Heart right ventricle (tissue), 16 donors: Measurements from ENCODE around the gene RNF213. TPM values are rescaled to one million over a fixed set of nuclear protein-coding genes. Genes with fewer than 3 reads are reported as not detected.

Experiments used
- ATAC-seq, 8 donors: fragments of 200-7000 bp; cut with Tn5 transposase; one replicate each; pipeline ENCODE4 v1.9.1; 2020; ENCODE audit warnings: mild to moderate bottlenecking in 8 of 8, moderate library complexity in 8 of 8, moderate number of reproducible peaks in 1 of 8
- DNase-seq, 2 donors: peaks; one replicate each; pipeline ENCODE4 v3.0.0-alpha.2; 2020
- H3K27ac ChIP-seq, 10 donors: fragments of 200-600 bp; sonication (generic) in 2 of 10; one replicate each; pipeline versions ENCODE4 v1.5.0 to v1.8.0; 2020 to 2022; ENCODE audit warnings: mild to moderate bottlenecking in 3 of 10
- H3K27me3 ChIP-seq, 7 donors: fragments of 200-600 bp; one replicate each; pipeline ENCODE4 v1.8.0; 2021 to 2022; ENCODE audit warnings: mild to moderate bottlenecking in 2 of 7
- H3K36me3 ChIP-seq, 9 donors: fragments of 200-600 bp; sonication (generic) in 1 of 9; one replicate each; pipeline versions ENCODE4 v1.5.0 to v1.8.0; 2020 to 2022; ENCODE audit warnings: mild to moderate bottlenecking in 2 of 9
- H3K4me1 ChIP-seq, 9 donors: fragments of 200-600 bp; sonication (generic) in 1 of 9; one replicate each; pipeline versions ENCODE4 v1.5.0 to v1.8.0; 2020 to 2022; ENCODE audit warnings: mild to moderate bottlenecking in 4 of 9
- H3K4me3 ChIP-seq, 10 donors: fragments of 200-600 bp; sonication (generic) in 2 of 10; one replicate each; pipeline versions ENCODE4 v1.5.0 to v1.8.0; 2020 to 2022; ENCODE audit warnings: mild to moderate bottlenecking in 7 of 10, moderate library complexity in 2 of 10
- H3K9me3 ChIP-seq, 11 donors: fragments of 200-600 bp in 10 of 11; sonication (generic) in 2 of 11; one replicate each; pipeline versions ENCODE4 v1.5.0 to v1.8.0; 2013 to 2022; ENCODE audit warnings: mild to moderate bottlenecking in 2 of 11, control low read depth in 1 of 11, moderate library complexity in 1 of 11
- WGBS, 2 donors: extraction: QIAGEN DNeasy Blood & Tissue Kit; methylation state at CpG; one replicate each; pipeline ENCODE4 v1.1.7; 2013; ENCODE audit warnings: inconsistent platforms in 1 of 2; 5-methylcytosine and 5-hydroxymethylcytosine counted together
- intact Hi-C, 10 donors: fragments of 100-400 bp; cut with DNase I; formaldehyde crosslinking; loops; one replicate each; pipeline versions ENCODE4 v1.11.1 to v1.14.2; 2022
- polyA plus RNA-seq, 2 donors: library from polyadenylated mRNA; stranded (reverse); fragments of 200-250 nt; gene quantifications; one replicate each; pipeline ENCODE4 v1.2.3, GENCODE V29; 2013
- total RNA-seq, 10 donors: library from RNA; stranded (reverse); fragmentation: NEBNext Ultra II Directional in 3 of 10; extraction: Animal tissue kit (Norgen Biotek cat#: 25700) in 3 of 10; gene quantifications; one replicate each; pipeline versions ENCODE4 v1.2.1 to v1.2.4, GENCODE V29; 2021 to 2023
- TF ChIP-seq, protein P1 (sequence below), 9 donors: fragments of 200-600 bp; sonication (generic) in 2 of 9; IDR thresholded peaks; one replicate each; pipeline versions ENCODE4 v1.5.0 to v1.8.0; 2021 to 2022; ENCODE audit warnings: antibody characterized with exemption in 9 of 9, mild to moderate bottlenecking in 5 of 9, moderate library complexity in 1 of 9
- donor health status: Arrhythmogenic right ventricular cardiomyopathy.
- donor health status: ischemic (EF 13 %, LVEDD 7.1; RV severe dilation, severe dysfunction).
- donor health status: healthy with polysubstance abuse.
- donor health status: DM: no; HTN: yes; CAD: no.
- donor health status: DM: no; HTN: no; CAD: no.
- donor health status: ischemic (EF 25% LVEDD 6.9; RV normal size, moderate dysfunction).
- donor health status: ischemic (EF 25% LVEDD 5.7; RV mildly dilated, moderate dysfunction).
- donor health status: healthy.
- donor health status: DM: yes; HTN: yes; CAD: no.
- donor health status: Ischemic cardiomyopathy.
- donor health status: ischemic (EF 35%, LVEDD 5.7; RV mildly dilated, moderate dysfunction).
- donor health status: nonischemic (EF 11% LVEDD 7.7; RV severe dilation, severe dysfunction).
- donor health status: DM: yes; HTN: yes; CAD: no.
- donor health status: PGD.
- donor health status: ischemic (EF 29% LVEDD 5.4; RV normal size, mild dysfunction).
- donor health status: nonischemic (EF 23%, LVEDD 6.1; RV moderate dilation, normal function).

RNF213 gene
- total and polyA plus RNA-seq, 12 donors = 13.1 to 97.0 (median 31.7) TPM

DNA sequence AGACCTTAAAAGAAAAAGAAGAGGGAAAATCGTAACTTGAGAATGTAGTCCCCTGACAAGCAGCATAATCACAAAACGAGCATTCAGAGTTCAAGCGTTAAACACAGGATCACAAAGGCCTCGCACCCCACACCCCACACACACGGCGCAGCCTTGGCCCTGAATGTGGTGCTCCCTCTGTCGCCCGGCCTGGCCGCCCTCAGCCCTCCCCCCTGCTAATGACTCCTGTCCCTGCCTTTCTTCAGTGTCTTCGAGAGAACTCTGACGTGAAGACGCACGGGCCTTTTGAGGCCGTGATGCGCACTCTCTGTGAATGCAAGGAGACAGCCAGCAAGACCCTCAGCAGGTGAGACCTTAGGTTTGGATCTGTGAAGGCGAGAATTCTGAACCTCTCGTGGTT is 106.9 kb downstream of the RNF213 start:
- intact Hi-C loops = no loop called here
- 90 to 93% methylated on average over 17 of the region's 17 CpGs for WGBS, 2 donors
- ATAC-seq (no peak), DNase-seq (no peak)
- H3K4me3 ChIP-seq = no peak overlapping the region
- no peaks in the 10 kb centered on the region for H3K9me3 ChIP-seq
- no peak overlapping the region for H3K27ac ChIP-seq
- H3K4me1 ChIP-seq = peaks cover 0 to 17% (median 5%) of the 10 kb centered on the region in 9 donors
- peaks cover 5 to 100% (median 74%) of the 10 kb centered on the region in 9 donors for H3K36me3 ChIP-seq
- H3K27me3 ChIP-seq = no peaks in the 10 kb centered on the region
- TF ChIP-seq, protein P1, sequence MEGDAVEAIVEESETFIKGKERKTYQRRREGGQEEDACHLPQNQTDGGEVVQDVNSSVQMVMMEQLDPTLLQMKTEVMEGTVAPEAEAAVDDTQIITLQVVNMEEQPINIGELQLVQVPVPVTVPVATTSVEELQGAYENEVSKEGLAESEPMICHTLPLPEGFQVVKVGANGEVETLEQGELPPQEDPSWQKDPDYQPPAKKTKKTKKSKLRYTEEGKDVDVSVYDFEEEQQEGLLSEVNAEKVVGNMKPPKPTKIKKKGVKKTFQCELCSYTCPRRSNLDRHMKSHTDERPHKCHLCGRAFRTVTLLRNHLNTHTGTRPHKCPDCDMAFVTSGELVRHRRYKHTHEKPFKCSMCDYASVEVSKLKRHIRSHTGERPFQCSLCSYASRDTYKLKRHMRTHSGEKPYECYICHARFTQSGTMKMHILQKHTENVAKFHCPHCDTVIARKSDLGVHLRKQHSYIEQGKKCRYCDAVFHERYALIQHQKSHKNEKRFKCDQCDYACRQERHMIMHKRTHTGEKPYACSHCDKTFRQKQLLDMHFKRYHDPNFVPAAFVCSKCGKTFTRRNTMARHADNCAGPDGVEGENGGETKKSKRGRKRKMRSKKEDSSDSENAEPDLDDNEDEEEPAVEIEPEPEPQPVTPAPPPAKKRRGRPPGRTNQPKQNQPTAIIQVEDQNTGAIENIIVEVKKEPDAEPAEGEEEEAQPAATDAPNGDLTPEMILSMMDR (IDR thresholded peaks at IDR 0.05) = no peak

DNA sequence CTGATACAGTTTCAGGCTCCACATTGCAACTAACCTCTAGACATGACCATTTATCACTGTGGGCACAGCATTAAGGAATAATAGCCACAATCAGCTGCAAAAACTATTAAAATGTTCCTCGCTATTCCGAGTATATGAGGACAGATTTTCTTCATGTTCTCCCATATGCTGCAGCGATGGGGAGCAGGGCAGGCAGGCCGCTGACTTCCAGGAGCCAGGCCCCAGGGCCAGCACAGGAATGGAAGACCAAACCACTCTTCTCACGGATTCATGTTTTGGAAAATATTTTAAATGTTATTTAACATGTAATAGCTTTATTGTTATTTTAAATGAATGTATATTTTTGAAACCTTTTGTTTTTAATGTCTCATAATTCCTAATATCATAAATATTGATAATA is 110.5 kb downstream of the RNF213 start:
- Histone ChIP-seq H3K36me3 (peaks cover 7 to 100% (median 75%) of the 10 kb centered on the region in 9 donors), H3K27me3 (no peaks in the 10 kb centered on the region), H3K4me3 (no peak overlapping the region), H3K4me1 (no peaks in the 10 kb centered on the region), H3K27ac (no peak overlapping the region), H3K9me3 (no peaks in the 10 kb centered on the region)
- intact Hi-C loops = no loop called here
- no peak for ATAC-seq
- WGBS, 2 donors = 94 to 95% methylated on average over 5 of the region's 5 CpGs
- DNase-seq = no peak
- TF ChIP-seq, protein P1 (IDR thresholded peaks at IDR 0.05) = no peak

DNA sequence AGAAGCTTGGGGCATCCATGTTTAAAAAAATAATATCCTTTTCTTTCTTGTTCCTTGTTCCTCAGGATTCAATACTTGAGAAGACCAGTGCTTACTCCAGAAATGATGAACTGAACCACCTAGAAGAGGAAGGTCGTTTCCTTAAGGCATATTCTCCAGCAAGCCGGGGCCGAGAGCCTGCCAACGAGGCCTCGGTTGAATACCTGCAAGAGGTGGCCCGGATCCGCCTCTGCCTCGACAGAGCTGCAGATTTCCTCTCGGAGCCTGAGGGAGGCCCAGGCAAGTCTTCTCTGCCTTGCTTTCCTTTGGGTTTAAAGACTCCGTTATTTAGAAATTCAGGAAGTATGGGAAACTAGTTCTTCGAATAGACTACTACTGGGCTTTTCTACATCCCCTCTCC is 111.8 kb downstream of the RNF213 start:
- TF ChIP-seq, protein P1 (IDR thresholded peaks at IDR 0.05) = no peak
- DNase-seq (no peak), ATAC-seq (no peak)
- H3K4me1 ChIP-seq = no peaks in the 10 kb centered on the region
- no peak overlapping the region for H3K4me3 ChIP-seq
- no peaks in the 10 kb centered on the region for H3K27me3 ChIP-seq
- intact Hi-C loops = no loop called here
- 92 to 93% methylated on average over 11 of the region's 11 CpGs for WGBS, 2 donors
- no peaks in the 10 kb centered on the region for H3K9me3 ChIP-seq
- peaks cover 13 to 100% (median 87%) of the 10 kb centered on the region in 9 donors for H3K36me3 ChIP-seq
- H3K27ac ChIP-seq = no peak overlapping the region

DNA sequence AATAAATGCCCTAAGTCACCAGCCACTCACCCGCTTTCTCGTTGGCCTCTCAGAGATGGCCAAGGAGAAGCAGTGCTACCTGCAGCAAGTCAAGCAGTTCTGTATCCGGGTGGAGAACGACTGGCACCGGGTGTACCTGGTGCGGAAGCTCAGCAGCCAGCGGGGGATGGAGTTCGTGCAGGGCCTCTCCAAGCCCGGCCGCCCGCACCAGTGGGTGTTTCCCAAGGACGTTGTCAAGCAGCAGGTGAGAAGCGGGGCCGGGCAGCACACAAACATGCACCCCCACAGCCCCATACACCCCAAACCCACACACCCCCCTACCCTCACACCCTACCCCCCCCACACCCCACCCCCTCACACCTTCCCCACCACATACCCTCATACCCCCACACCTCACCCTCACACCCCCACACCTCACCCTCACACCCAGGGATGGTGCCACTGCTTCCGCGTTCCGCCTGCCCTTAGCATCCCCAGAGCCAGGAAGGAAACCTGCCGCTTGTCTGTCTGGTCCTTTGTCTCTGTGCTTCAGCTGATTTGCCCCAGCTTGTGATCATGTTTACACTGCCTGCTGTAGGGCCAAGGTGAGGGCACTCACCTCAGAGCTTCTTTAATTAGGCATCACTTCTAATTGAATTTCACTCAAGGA is 112.4 kb downstream of the RNF213 start:
- DNase-seq = no peak
- Histone ChIP-seq H3K27ac (no peak overlapping the region), H3K36me3 (peaks cover 13 to 100% (median 87%) of the 10 kb centered on the region in 9 donors), H3K4me3 (no peak overlapping the region), H3K27me3 (no peaks in the 10 kb centered on the region), H3K9me3 (no peaks in the 10 kb centered on the region), H3K4me1 (no peaks in the 10 kb centered on the region)
- WGBS, 2 donors = 92 to 93% methylated on average over 18 of the region's 18 CpGs
- ATAC-seq = no peak
- intact Hi-C loops = no loop called here
- TF ChIP-seq, protein P1 (IDR thresholded peaks at IDR 0.05) = no peak
